ENCODE results near the gene CYP2W1.

DNA sequence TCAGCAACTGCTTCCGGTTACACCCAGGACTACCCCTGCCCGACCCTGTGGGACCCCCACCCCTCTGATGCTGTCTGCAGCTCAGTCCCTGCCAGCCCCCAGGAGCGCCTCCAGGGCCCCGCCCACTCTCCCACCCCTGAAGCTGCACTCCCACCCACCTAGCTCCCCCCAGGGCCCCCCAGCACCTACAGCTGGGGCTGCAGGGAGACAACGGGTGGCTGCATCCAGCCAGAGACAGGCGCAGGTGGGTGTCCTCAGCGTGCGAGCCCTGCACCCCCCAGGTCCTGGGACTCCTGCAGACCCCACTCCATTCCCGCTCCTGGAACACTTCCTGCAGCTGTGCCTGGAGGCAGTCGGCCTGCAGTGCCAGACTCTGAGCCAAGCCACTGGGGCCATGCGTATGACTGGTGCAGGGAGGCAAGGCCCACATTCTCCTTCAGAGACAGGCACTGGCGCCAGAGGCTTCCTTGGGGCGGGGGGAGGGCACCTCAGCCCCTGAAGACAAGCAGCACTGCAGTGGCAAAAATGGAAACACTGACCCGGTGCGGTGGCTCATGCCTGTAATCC, 6.1 kb downstream of the CYP2W1 start:
- TF ChIP-seq, protein P1, sequence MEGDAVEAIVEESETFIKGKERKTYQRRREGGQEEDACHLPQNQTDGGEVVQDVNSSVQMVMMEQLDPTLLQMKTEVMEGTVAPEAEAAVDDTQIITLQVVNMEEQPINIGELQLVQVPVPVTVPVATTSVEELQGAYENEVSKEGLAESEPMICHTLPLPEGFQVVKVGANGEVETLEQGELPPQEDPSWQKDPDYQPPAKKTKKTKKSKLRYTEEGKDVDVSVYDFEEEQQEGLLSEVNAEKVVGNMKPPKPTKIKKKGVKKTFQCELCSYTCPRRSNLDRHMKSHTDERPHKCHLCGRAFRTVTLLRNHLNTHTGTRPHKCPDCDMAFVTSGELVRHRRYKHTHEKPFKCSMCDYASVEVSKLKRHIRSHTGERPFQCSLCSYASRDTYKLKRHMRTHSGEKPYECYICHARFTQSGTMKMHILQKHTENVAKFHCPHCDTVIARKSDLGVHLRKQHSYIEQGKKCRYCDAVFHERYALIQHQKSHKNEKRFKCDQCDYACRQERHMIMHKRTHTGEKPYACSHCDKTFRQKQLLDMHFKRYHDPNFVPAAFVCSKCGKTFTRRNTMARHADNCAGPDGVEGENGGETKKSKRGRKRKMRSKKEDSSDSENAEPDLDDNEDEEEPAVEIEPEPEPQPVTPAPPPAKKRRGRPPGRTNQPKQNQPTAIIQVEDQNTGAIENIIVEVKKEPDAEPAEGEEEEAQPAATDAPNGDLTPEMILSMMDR (IDR thresholded peaks at IDR 0.05), result no peak
- TF ChIP-seq EZH2 (IDR thresholded peaks at IDR 0.05) (no peak), EZH2phosphoT487 (IDR thresholded peaks at IDR 0.05) (no peak)
